Colon (tissue), 2 donors: ENCODE results near the gene ADCY10.
"Not testable (repeated sequence)": the region's sequence is repeated elsewhere in the genome, so short reads cannot be mapped to it uniquely, and the experiment has no call there.

Experiments used
- FAIRE-seq: peaks from 2 replicates; lab custom pipeline; 2012; peaks lifted over from hg19 to GRCh38; lab: Jason Lieb, UNC
- donor health status: control.
- donor health status: control.

The ADCY10 gene

GRCh38 chr1:167806235-167806634 lies 107.7 kb downstream of the ADCY10 start:
- not testable (repeated sequence) for FAIRE-seq

GRCh38 chr1:167805041-167805556 lies 108.8 kb downstream of the ADCY10 start:
- no peak for FAIRE-seq

GRCh38 chr1:167803358-167804207 lies 110.4 kb downstream of the ADCY10 start:
- no peak for FAIRE-seq

- no peak for FAIRE-seq
Observed at GRCh38 chr1:167802235-167802634, 111.7 kb downstream of the ADCY10 start.

- no peak for FAIRE-seq
Observed at GRCh38 chr1:167800251-167800650, 113.7 kb downstream of the ADCY10 start.

GRCh38 chr1:167799747-167800146 lies 114.2 kb downstream of the ADCY10 start:
- no peak for FAIRE-seq

GRCh38 chr1:167798952-167799351 lies 115.0 kb downstream of the ADCY10 start:
- no peak for FAIRE-seq

GRCh38 chr1:167797015-167797414 lies 116.9 kb downstream of the ADCY10 start:
- no peak for FAIRE-seq

GRCh38 chr1:167795810-167796740 lies 117.9 kb downstream of the ADCY10 start:
- FAIRE-seq: no peak

- no peak for FAIRE-seq
Observed at GRCh38 chr1:167794043-167794442, 119.9 kb downstream of the ADCY10 start.

GRCh38 chr1:167792188-167792565 lies 121.8 kb downstream of the ADCY10 start:
- FAIRE-seq: no peak

- no peak for FAIRE-seq
Observed at GRCh38 chr1:167791281-167792187, 122.4 kb downstream of the ADCY10 start.

- no peak for FAIRE-seq
Observed at GRCh38 chr1:167790117-167790516, 123.8 kb downstream of the ADCY10 start.

- FAIRE-seq: no peak
Observed at GRCh38 chr1:167789501-167789900, 124.4 kb downstream of the ADCY10 start.

GRCh38 chr1:167786502-167786901 lies 127.4 kb downstream of the ADCY10 start:
- FAIRE-seq: no peak

GRCh38 chr1:167784876-167785550 lies 128.9 kb downstream of the ADCY10 start:
- no peak for FAIRE-seq

GRCh38 chr1:167782946-167783345 lies 131.0 kb downstream of the ADCY10 start:
- FAIRE-seq: no peak

- FAIRE-seq: no peak
Observed at GRCh38 chr1:167781558-167781957, 132.4 kb downstream of the ADCY10 start.

- no peak for FAIRE-seq
Observed at GRCh38 chr1:167777269-167777650, 136.7 kb downstream of the ADCY10 start.

GRCh38 chr1:167776616-167777268 lies 137.2 kb downstream of the ADCY10 start:
- FAIRE-seq: no peak

GRCh38 chr1:167776151-167776550 lies 137.8 kb downstream of the ADCY10 start:
- no peak for FAIRE-seq
